Activated T-helper 1 cell treated with anti-CD3 and anti-CD28 coated beads, Interleukin-2, amount 50 U/mL, for 16 hours (primary cell): ENCODE results near the gene ZNF141.
"Not testable (repeated sequence)": the region's sequence is repeated elsewhere in the genome, so short reads cannot be mapped to it uniquely, and the experiment has no call there.

Experiments
- DNase-seq, 2 donors: peaks; one replicate each; pipeline ENCODE4 v3.0.0-alpha.2; 2020; ENCODE audit warnings: low read depth in 1 of 2, low spot score in 1 of 2

The ZNF141 gene

DNA sequence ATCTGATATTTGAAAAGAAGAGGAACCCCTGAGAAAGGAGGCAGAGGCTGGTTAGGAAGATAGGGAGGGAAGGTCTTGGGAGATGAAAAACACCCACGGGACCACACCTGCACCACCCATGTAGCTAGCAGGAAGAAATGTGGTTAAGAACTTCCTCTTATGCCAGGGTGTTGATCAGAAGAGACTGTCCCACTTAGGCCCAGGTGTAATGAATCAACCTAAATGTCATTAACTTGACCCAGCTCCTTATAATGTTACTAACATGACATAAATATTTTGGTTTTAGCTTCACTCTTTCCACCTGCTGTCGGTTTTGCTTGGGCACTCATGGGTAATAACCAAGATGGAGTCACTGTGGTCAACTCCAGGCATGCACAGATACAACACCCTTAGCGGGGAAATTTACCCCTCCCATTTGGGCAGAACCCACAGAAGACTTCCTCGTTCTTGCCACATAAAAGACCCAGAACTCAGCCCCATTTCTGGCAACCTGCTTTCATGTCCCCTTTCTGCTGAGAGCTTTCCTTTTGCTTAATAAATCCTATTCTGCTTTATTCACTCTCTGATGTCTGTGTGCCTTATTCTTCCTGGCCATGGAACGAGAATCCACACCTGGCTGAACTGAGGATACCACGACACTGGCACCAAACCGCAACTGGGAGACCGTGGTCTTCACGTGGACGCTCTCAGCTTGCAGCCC is 46.8 kb downstream of the ZNF141 start:
- DNase-seq = no peak

DNA sequence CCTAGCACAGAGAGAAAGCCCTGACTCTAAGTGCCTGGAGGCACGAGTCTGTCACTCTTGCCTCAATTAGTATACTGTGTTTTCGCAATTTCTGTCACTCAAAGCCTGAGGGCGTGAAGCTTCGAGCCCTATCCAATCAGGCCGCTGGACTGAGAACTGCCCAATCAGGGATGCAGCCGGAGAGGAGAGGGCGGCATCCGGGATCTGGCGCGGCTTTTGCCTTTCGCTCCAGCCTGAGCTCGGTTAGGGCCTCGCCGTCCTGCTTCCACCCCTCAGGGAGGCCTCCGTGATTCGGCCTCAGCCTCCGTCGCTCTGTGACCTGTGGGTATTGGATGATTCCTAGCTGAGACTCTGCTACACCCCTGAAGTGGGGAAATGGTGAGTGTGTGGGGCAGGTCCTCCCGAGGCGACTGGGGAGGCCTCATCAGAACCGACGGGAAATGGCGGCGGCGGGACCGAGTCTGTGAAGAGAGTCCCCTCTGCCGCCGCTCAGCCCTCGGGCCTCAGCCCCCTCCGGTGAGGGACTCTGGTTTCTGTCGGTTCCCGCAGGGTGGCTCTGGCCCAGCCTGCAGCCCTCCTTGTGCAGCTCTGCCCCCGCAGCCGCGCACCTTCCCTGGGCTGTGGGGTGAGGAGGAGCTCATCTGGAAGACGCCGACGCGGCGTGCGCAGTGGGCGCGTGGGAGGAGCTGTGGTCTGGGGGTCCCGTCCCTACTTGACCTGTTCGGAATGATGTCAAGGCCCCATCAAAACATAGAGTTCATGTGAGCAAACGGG is 48.5 kb downstream of the ZNF141 start:
- DNase-seq = no peak

DNA sequence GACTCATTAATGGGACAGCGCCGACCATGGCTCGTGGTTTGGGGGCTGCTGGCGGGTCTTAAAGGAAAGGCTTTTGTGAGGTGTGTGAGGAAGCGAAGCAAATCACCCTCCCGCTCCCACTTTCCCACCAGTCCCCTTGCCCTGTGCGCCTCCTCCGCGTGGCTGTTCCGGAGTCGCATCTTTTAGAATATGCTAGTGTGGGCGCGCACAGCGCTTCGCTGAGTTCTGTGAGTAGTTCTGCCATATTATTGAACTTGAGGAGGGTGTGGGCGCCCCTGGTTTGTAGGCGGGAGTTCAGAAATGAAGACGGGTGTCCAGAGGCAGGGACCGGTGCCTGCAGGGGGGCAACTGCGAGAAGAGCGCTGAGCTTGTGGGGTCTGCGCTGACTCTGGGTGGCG is 49.1 kb downstream of the ZNF141 start:
- DNase-seq = no peak

DNA sequence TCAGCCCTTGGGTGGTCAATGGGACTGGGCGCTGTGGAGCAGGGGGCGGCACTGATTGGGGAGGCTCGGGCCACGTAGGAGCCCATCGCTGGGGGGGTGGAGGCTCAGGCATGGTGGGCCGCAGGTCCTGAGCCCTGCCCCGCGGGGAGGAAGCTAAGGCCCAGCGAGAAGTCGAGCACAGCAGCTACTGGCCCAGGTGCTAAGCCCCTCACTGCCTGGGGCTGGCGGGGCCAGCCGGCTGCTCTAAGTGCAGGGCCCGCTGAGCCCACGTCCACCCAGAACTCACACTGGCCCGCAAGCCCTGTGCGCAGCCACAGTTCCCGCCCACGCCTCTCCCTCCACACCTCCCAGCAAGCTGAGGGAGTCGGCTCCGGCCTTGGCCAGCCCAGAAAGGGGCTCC is 66.4 kb downstream of the ZNF141 start:
- DNase-seq = no peak

DNA sequence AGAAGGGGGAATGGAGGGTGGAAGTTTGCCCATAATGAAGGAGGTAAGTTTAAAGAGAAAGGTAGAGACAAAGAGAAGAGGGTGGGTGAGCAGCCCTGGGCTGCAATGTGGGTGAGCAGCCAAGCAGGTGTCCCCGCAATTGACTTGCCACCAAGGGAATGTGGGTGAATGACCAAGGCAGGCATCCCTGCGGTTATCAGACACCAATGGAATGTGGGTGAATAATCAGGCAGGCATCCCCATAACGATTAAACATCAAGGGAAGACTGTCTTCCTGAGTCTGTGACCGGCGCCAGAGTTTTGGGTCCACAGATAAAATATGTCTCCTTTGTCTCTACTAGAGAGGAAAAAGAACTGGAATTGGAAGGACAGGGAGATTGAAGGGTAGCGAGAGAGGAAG is 70.7 kb downstream of the ZNF141 start:
- not testable (repeated sequence) for DNase-seq

DNA sequence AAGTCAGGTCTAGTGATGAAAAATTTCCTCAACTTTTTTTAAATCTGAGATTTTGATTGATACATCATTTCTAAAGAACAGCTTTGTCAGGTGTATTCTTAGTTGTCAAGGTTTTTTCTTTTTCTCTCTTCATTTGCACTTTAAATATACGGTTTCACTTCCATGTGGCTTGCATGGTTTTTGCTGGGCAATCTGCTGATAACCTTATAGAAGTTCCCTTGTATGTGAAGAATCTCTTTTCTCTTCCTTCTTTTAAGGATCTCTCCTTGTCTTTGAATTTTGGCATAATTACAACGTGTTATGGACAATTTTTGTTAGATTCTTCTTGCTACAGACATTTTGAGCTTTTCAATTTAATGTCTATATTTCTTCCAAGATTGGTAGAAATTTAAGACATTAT is 85.0 kb downstream of the ZNF141 start:
- no peak for DNase-seq
